Activated naive CD4-positive, alpha-beta T cell treated with anti-CD3 and anti-CD28 coated beads, Interleukin-2, amount 50 U/mL, for 16 hours (primary cell): ENCODE data around the gene KCNH3.
"Not testable (repeated sequence)": the region's sequence is repeated elsewhere in the genome, so short reads cannot be mapped to it uniquely, and the experiment has no call there.

Source experiments
- DNase-seq: peaks from one replicate; pipeline ENCODE4 v3.0.0-alpha.2; 2020

The KCNH3 gene

GRCh38 chr12:49531745-49532144 is 7.1 kb upstream of the KCNH3 start:
- DNase-seq: no peak

- DNase-seq: no peak
These were observed 5.5 kb upstream of the KCNH3 start for GRCh38 chr12:49533331-49533730.

DNA sequence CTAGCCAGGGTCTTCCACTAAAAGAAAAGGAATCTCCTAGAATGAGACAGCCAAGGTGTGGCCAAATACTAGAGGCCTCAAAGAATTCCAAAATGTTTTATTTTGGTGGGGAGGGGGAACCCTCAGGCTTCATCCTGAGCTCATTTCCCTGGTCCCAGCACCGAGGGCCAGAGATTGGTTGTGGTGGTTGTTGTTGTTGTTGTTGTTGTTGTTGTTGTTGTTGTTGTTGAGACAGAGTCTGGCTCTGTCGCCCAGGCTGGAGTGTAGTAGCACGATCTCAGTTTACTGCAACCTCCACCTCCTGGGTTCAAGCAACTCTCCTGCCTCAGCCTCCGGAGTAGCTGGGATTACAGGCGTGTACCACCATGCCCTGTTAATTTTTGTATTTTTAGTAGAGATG is 4.7 kb upstream of the KCNH3 start:
- DNase-seq: not testable (repeated sequence)

DNA sequence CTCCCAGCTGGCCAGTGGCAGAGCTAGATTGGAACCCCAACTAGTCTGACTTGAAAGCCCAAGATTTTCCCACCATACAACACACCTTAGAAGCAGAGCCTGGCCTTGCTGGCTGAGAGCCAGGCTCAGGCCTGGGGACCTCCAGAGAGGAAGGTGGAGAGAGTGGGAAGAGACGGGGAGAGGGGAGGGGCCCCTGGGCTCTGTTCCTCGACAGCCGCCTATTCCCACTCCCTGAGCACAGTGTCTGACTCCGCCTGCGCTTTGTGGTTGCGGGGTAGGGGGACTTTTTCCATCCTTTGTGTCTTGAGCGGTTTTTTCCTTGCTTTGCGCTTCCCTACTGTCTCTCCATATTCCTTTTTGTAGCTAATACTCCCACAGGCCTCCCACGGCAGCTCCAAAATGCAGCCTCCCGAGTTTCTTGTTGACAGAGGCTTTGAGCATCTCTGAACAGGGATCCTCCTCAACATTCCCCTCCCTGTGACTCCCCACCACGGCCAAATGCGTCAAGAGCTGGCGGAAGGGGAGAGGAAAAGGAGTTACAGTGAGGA is 4.0 kb upstream of the KCNH3 start:
- DNase-seq: no peak

DNA sequence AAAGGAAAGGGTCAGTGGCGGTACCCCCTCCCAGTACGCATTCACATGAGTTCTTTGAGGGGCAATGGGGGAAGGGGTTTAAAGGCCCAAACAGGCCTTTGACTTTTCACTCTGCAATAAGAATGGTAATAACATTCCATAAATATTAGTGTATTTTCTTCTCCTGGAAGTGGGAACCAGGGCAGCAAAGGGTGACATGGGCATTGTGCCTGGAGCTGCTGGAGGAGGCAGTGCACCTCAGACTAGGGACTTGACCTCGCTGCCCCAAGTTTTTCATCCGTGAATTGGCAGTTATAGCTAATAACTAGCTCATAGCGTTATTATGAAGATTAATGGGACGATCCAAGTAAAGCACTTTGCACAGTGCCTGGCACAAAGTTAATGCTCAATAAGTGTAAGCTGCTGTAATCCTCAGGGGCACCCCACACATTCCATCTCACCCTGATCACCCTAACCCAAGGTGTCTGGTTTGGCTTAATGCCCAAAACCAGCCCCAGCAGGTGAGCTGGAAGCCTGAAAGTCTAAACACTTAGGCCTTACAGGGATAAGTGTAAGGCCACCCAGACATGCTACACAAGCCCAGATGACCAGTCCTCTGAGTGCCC is 2.8 kb upstream of the KCNH3 start:
- DNase-seq: no peak

- DNase-seq: no peak
These were observed 2.2 kb upstream of the KCNH3 start for GRCh38 chr12:49536526-49537071.

GRCh38 chr12:49537231-49537751 is 1.5 kb upstream of the KCNH3 start:
- no peak for DNase-seq

- DNase-seq: peak; percentile 47
These were observed 899 bp upstream of the KCNH3 start for GRCh38 chr12:49537752-49538509.

DNA sequence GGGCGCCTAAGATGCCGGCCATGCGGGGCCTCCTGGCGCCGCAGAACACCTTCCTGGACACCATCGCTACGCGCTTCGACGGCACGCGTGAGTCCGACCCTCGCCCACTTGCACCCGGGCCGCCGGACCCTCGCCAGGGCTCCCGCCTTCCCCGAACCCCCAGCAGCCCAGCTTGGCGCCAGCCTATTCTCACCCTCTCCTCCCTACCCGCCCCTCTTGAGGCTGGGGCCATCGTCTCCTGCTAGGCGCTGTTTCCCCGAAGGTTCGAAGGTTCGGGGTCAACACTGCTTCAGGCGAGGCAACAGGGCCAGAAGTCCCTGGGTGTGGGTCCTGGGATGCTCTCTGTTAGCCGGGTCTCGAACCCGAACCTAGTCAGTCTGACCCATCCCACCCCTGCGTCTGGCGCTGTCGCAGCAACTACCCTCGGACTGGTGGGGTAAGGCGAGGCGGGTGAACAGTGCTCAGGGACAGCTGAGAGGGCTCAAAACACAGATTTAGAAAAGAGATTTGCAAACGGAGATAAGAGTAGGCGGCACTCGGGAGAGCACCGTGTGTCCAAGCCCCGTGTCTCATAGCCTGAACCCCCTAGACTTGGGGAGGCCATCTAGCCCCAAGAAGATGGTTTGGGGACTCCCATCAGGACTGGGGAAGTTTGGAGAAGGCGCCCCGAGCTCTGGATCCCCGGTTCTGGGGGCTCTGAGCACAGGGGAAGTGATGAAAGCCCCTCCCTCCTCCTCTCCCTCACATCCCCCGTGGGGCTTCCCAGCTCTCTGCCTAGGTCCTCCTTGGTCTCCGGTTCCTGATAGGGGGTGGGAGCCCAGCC is 787 bp downstream of the KCNH3 start:
- DNase-seq: no peak

DNA sequence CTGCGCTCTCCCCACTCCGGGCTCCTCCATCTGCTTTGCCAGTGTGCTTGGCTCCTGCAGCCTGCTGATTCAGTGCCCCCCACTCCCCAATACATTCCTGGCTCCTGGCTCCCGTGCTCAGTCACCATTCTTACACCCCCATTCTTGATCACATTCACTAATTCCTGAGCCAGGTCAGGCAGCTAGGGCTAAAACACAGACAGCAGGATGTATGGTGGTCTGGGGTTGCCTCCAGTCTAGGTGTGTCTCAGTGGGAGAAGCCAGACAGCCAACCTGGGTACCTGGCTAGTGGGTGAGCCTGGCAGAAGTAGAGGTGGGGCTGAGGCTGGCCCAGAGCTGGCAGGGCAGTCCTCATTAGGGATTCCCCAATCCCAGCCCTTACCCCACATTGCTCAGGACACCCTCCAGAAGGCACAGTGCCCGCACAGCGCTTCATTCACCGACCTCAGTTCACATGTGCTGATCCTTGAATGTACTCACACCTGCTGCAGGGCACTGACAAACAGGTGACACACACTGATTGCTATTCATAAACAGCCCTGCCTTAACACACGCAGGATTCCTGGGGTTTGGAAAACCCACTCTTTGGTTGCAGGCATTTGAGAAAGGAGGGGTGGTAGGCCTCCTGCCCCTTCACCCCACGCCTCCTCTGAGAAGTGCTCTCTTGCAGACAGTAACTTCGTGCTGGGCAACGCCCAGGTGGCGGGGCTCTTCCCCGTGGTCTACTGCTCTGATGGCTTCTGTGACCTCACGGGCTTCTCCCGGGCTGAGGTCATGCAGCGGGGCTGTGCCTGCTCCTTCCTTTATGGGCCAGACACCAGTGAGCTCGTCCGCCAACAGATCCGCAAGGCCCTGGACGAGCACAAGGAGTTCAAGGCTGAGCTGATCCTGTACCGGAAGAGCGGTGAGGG is 1.7 kb downstream of the KCNH3 start:
- DNase-seq: no peak

- DNase-seq: no peak
These were observed 2.5 kb downstream of the KCNH3 start for GRCh38 chr12:49541140-49541861.

DNA sequence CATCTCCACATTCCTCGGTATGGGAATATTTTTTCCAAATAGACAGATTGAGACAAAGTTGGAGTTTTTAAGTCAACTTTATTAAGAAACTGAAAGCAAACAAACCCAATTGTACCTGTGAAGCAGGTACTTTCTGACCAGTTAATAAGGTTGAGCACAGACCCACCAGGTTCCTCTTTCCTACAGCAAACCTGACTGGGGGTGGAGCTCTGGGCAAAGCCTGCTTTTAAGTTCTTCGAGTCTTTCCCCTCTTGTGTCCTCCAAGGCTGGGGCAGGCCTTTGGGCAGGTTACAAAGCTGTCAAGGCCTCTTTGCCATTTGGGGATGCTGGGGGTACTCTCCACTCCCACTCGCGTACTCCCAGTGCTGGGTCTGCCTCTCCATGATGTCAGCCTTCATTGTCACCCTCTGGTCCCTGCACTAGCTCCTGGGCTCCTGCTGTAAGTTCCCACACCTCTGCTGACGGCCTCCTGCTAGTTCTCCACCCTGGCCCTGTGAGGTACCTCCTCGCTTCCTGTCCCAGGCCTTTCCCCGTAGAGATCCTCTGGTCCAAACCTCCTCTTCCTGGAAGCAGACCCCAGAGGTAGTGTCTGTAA is 3.2 kb downstream of the KCNH3 start:
- DNase-seq: no peak

DNA sequence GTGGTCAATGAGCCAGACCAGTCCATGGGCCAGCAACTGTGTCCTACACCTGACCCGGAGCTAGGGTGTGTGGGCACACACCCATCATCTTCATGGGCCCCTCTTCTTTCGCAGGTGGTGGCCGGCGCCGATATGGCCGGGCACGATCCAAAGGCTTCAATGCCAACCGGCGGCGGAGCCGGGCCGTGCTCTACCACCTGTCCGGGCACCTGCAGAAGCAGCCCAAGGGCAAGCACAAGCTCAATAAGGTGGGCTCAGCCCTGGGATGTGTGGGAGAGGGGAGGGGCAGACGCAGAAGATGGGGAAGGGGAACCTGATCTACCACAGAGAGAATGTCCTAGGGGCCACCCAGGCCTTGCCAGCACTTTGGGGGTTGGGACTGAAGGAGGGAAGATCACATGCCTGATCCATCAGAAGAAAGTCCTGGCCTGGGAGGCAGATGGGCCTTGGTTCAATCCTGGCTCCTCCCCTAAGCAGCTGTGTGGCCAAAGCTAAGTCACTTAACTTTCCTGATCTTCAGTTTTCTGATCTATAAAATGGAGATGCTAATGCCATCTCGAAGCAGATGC is 3.8 kb downstream of the KCNH3 start:
- DNase-seq: no peak

DNA sequence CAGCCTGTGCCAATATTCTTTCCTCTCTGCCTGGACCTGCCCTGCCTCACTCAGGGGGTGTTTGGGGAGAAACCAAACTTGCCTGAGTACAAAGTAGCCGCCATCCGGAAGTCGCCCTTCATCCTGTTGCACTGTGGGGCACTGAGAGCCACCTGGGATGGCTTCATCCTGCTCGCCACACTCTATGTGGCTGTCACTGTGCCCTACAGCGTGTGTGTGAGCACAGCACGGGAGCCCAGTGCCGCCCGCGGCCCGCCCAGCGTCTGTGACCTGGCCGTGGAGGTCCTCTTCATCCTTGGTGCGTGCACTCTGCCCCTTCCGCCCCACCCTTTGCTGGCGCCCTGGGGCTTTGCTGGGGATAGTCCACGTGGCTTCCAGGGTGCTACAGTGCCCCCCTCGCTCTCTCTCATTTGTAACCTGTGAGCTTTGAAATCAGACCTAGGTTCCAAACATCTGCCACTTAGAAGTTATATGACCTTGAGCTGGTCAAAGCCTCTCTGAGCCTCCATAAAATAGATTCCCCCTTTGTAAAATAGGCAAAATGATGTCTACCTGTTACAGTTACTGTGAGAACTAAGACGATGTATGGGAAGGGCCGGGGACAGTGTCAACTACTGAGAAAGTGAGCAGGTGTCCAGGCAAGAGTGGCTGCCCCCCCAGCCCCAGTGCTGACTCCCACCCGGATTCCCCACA is 4.5 kb downstream of the KCNH3 start:
- DNase-seq: no peak

DNA sequence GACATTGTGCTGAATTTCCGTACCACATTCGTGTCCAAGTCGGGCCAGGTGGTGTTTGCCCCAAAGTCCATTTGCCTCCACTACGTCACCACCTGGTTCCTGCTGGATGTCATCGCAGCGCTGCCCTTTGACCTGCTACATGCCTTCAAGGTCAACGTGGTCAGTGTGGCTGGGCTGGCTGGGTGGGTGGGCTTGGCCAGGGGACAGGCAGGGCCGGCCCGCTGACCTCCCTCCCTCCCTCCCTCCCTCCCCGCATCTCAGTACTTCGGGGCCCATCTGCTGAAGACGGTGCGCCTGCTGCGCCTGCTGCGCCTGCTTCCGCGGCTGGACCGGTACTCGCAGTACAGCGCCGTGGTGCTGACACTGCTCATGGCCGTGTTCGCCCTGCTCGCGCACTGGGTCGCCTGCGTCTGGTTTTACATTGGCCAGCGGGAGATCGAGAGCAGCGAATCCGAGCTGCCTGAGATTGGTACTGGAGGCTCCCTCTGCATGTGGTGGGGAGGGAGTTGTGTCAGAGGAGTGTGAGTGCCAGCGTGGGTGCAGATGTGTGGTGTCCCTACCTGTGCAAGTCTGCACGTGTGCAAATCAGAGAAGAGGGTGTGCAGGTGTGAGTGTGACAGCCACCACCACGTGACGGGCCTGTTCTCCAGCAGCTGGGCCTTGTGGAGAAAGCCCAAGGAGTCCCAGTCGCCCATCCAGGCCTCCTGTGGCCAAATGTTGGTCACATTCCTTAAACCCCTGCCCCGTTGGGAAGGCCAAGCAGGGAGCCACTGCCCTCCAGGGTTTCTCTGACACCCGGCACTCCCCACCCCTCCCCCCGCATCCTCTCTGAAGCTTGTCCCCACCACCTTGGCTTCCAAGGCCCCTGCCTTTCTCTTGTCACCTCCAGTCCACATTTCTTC is 5.3 kb downstream of the KCNH3 start:
- no peak for DNase-seq

DNA sequence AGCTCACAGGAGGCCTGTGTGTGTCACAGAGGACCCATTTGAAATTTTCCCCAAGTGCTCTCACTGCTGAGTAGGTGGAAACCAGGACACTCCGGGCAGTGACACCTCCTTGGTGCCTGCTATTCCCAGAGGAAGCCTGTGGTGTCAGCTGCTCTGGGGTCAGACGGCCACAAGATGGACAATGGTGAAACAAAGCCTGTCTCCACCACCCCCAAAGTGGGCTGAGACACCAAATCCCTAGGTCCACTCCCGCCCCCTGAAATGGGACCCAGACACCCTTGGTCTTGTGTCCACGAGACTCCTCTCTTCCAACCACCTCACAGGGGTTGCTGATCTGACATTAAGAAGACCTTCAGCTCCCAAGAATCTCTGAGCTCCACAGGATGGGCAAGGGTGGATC is 7.0 kb downstream of the KCNH3 start:
- DNase-seq: no peak

DNA sequence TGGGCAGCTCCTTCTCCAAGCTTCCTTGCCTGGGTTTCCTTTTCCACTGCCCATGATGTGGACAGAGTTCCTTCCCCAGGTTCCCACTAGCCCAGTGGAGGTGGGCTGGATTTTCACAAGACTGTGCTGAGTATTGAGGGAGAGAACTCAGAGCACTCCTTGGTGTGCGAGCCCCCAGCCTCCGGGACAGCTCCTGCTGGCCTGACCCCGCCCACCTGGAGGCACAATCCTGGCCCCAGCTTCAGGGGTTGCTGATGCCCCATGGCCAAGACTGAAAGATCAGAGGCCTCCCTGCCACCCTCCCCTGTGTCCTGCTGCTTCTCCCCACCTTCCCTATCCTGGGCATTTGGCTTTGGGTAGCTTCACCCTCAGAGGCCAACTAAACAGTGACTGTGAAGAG is 7.7 kb downstream of the KCNH3 start:
- no peak for DNase-seq

DNA sequence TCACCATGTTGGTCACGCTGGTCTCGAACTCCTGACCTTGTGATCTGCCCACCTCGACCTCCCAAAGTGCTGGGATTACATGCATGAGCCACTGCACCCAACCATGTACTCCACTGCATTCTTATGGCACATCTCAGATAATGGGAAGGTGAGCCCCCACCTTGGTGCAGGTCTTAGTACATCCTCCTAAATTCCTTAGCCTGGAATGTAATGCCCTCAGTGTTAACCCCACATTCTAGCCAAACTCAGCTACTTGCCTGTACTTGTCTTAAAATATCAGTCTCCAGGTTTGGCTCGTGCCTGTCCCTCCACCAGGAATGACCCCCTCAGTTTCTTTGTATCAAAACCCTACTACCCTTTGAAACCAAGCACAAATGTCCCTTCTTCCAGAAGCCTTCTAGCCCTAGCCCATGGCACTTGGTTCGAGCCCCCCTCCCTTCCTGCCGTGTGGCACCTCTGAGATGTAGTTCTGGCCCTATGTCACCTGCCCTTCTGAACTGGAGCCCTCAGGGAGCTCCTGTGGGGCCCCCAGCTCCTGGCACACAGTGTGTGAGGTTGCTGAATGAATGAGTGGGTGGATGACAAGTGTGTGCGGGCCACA is 8.4 kb downstream of the KCNH3 start:
- DNase-seq: no peak
